ENCODE data around the gene MAB21L2. TPM values are rescaled to one million over a fixed set of nuclear protein-coding genes. Genes with fewer than 3 reads are reported as not detected.
A peak's percentile ranks its signal among the peaks of the same experiment; 100 is the strongest.

MAB21L2 gene
- total and polyA plus RNA-seq, 2 of the 8 experiments (the other 6 are each of a cell fraction or from before 2014, with no cell fraction given), result 0.03 TPM; not detected in 1

DNA sequence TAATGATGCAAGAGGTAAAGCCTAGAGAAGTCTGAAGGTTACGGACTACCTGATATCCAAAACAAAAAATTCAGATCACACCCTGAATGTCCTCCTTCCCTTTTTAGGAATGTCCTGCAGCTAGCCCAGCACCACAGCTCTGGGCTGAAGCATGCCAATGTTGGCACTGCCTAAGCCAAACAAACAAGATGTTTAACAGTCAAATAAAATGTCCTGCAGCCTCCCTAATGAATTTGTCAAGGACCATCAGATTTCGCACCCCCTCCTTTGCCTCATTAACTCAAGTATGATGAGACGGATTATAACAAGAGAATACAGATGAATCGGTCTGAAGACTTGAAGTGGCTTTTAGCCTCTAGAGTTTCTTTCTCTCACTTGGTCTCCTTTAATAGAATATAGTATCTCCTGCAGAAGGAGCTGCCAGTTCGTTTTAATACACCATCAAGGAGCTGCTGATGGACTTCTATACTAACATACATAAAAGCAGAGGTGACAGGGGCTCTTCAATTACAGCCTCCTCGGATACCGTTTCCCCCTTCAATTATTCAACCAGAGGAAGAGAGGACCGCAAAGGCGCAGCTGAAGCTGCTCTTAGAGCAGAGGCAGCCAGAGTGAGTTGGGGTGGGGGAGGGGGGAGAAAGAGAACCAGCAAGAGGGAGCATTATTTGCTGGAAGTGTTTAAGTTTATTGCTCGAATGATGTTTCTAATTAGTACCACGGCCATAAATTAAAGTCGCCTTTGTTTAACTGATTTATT, 3.0 kb upstream of the MAB21L2 start:
- peak overlapping the region in 3 of 4 experiments; percentile 46 to 69 (median 64); a peak in 5 of 8 replicates for H3K4me3 ChIP-seq (ENCODE audit: extremely low read depth in 1 of 4, insufficient read depth in 2 of 4, low read depth in 3 of 4, low read length in 4 of 4)
- no peak overlapping the region for H3K9ac ChIP-seq (replicated peaks in 1 of 4; ENCODE audit: extremely low read depth in 1 of 4, low read depth in 3 of 4, low read length in 3 of 4)
- H3K9me3 ChIP-seq (ENCODE audit: insufficient read depth in 2 of 2, low read depth in 1 of 2, low read length in 1 of 2), result no peaks in the 10 kb centered on the region
- H3K23ac ChIP-seq (ENCODE audit: insufficient read length), result no peak overlapping the region
- ChIA-PET CTCF (ENCODE audit: partially characterized antibody) (interaction anchor here (1.1 to 1.3 kb wide), 2 partner anchors 12 to 281 kb away, joined by 3 to 4 read pairs; no protein-coding TSS in a partner anchor), POLR2A (ENCODE audit: partially characterized antibody) (interaction anchor here (0.9 to 1.9 kb wide), 3 partner anchors 10 to 12 kb away, joined by 4 to 5 read pairs (median 4); no protein-coding TSS in a partner anchor)
- H2AFZ ChIP-seq (ENCODE audit: low read length), result no peak overlapping the region
- DNase-seq (ENCODE audit: low read depth in 1 of 2, low spot score in 2 of 2), result no peak
- no peak overlapping the region for H2BK5ac ChIP-seq (ENCODE audit: low read depth, low read length)
- TF ChIP-seq SIRT6 (IDR thresholded peaks at IDR 0.05; ENCODE audit: low read length) (no peak), ASH2L (IDR thresholded peaks at IDR 0.05; ENCODE audit: low read length) (no peak), CHD1 (IDR thresholded peaks at IDR 0.05; ENCODE audit: low read depth, low read length) (no peak)
- H2BK12ac ChIP-seq (ENCODE audit: low read depth, low read length), result no peak overlapping the region
- H3K14ac ChIP-seq (ENCODE audit: insufficient read length), result no peak overlapping the region
- H2BK15ac ChIP-seq (ENCODE audit: low read length), result no peak overlapping the region
- peak overlapping the region; percentile 63 to 92 for H3K4me2 ChIP-seq (ENCODE audit: insufficient read depth in 1 of 2, low read depth in 2 of 2, low read length in 2 of 2)
- H3K79me1 ChIP-seq (ENCODE audit: low read depth, low read length), result no peaks in the 10 kb centered on the region; the same call in 1 of the 2 replicates
- peaks cover 1 to 44% (median 32%) of the 10 kb centered on the region in 4 experiments; a peak in 6 of 7 replicates for H3K27me3 ChIP-seq (replicated peaks in 1 of 4; ENCODE audit: control insufficient read depth in 3 of 4, extremely low read depth in 1 of 4, insufficient read depth in 3 of 4, low read length in 3 of 4)
- no peak overlapping the region for H4K91ac ChIP-seq (replicated peaks; ENCODE audit: insufficient read length, low read length)
- H3K27ac ChIP-seq (ENCODE audit: low read depth, low read length), result no peak overlapping the region
- no peaks in the 10 kb centered on the region for H3K79me2 ChIP-seq (ENCODE audit: control insufficient read depth in 1 of 2, insufficient read depth in 2 of 2, low read length in 2 of 2)
- H3K4me1 ChIP-seq (replicated peaks in 1 of 4; ENCODE audit: control insufficient read depth in 3 of 4, insufficient read depth in 4 of 4, low read length in 3 of 4), result peaks cover 4 to 13% (median 7%) of the 10 kb centered on the region in 4 experiments; a peak in 5 of 7 replicates
- no peak overlapping the region for H2BK120ac ChIP-seq (replicated peaks; ENCODE audit: low read depth, low read length)
- H4K8ac ChIP-seq (ENCODE audit: extremely low read depth, insufficient read depth, low read length), result no peak overlapping the region
- no peak overlapping the region for H4K5ac ChIP-seq (ENCODE audit: insufficient read length, low read depth, low read length)
- H2AK5ac ChIP-seq (ENCODE audit: low read depth, low read length), result no peak overlapping the region
- no peaks in the 10 kb centered on the region for H3K36me3 ChIP-seq (ENCODE audit: control insufficient read depth in 2 of 4, insufficient read depth in 4 of 4, low read length in 3 of 4)
- H3K4ac ChIP-seq (replicated peaks; ENCODE audit: insufficient read length, low read depth, low read length), result no peak overlapping the region
- H3K23me2 ChIP-seq (ENCODE audit: low read depth, low read length), result peaks cover 27% of the 10 kb centered on the region
- no peak overlapping the region for H3K18ac ChIP-seq (ENCODE audit: extremely low read depth, low read length)
- H3K56ac ChIP-seq (replicated peaks; ENCODE audit: insufficient read length, low read depth, low read length), result no peak overlapping the region
- WGBS, 2 experiments (ENCODE audit: extremely low coverage in 1 of 2, insufficient coverage in 1 of 2, insufficient read length in 1 of 2, insufficient replicate concordance in 2 of 2, low coverage in 1 of 2, low lambda C conversion rate in 2 of 2, missing lambda C conversion rate in 1 of 2), result 14% methylated on average over 12 of the region's 12 CpGs; no CpG with 5 or more reads in 1 of the 2 experiments
- no peak overlapping the region for H2BK20ac ChIP-seq (ENCODE audit: low read length)
- peaks cover 14 to 19% of the 10 kb centered on the region in 2 experiments for H4K20me1 ChIP-seq (replicated peaks in 1 of 2; ENCODE audit: control insufficient read depth in 1 of 2, insufficient read depth in 2 of 2, low read length in 2 of 2)
- FAIRE-seq, result peak; percentile 81
